Activated CD4-positive, CD25-positive, alpha-beta regulatory T cell treated with anti-CD3 and anti-CD28 coated beads, Interleukin-2, amount 50 U/mL, for 16 hours (primary cell): ENCODE results near the gene CEPT1.

ENCODE experiments used
- DNase-seq: peaks from one replicate; pipeline ENCODE4 v3.0.0-alpha.2; 2020; ENCODE audit warnings: low read depth, low spot score

Gene CEPT1

GRCh38 chr1:111145963-111146768 is 6.1 kb downstream of the CEPT1 start:
- no peak for DNase-seq

GRCh38 chr1:111147948-111148347 is 7.9 kb downstream of the CEPT1 start:
- DNase-seq, result no peak

- DNase-seq, result no peak
Measured at GRCh38 chr1:111148376-111148881, 8.4 kb downstream of the CEPT1 start.

GRCh38 chr1:111151838-111152237 is 11.8 kb downstream of the CEPT1 start:
- DNase-seq, result no peak

- no peak for DNase-seq
Measured at GRCh38 chr1:111154021-111154999, 14.3 kb downstream of the CEPT1 start.

- no peak for DNase-seq
Measured at GRCh38 chr1:111157431-111157830, 17.4 kb downstream of the CEPT1 start.

GRCh38 chr1:111161843-111162487 is 21.9 kb downstream of the CEPT1 start:
- no peak for DNase-seq

GRCh38 chr1:111162488-111162880 is 22.5 kb downstream of the CEPT1 start:
- no peak for DNase-seq

GRCh38 chr1:111163363-111163762 is 23.3 kb downstream of the CEPT1 start:
- DNase-seq, result no peak

- DNase-seq, result no peak
Measured at GRCh38 chr1:111164151-111164550, 24.1 kb downstream of the CEPT1 start.

GRCh38 chr1:111172463-111172862 is 32.4 kb downstream of the CEPT1 start:
- no peak for DNase-seq

- DNase-seq, result no peak
Measured at GRCh38 chr1:111174070-111174469, 34.0 kb downstream of the CEPT1 start.

- no peak for DNase-seq
Measured at GRCh38 chr1:111175349-111175748, 35.3 kb downstream of the CEPT1 start.

- DNase-seq, result no peak
Measured at GRCh38 chr1:111176678-111177077, 36.7 kb downstream of the CEPT1 start.

- no peak for DNase-seq
Measured at GRCh38 chr1:111179968-111180533, 40.0 kb downstream of the CEPT1 start.

GRCh38 chr1:111182052-111182451 is 42.0 kb downstream of the CEPT1 start:
- DNase-seq, result no peak

- no peak for DNase-seq
Measured at GRCh38 chr1:111183308-111184069, 43.5 kb downstream of the CEPT1 start.

- no peak for DNase-seq
Measured at GRCh38 chr1:111184663-111185062, 44.6 kb downstream of the CEPT1 start.

GRCh38 chr1:111190931-111191451 is 51.0 kb downstream of the CEPT1 start:
- no peak for DNase-seq

GRCh38 chr1:111191496-111191895 is 51.5 kb downstream of the CEPT1 start:
- DNase-seq, result no peak
